ENCODE measurements around the gene TIMM10B. TPM values are rescaled to one million over a fixed set of nuclear protein-coding genes. Genes with fewer than 3 reads are reported as not detected.
"Not testable (repeated sequence)": the region's sequence is repeated elsewhere in the genome, so short reads cannot be mapped to it uniquely, and the experiment has no call there.

Gene TIMM10B
- total and polyA plus RNA-seq, 11 donors: 9.5 to 26.9 (median 16.1) TPM

GRCh38 chr11:6505577-6506240, 24.4 kb downstream of the TIMM10B start:
- peaks cover 0 to 62% (median 44%) of the 10 kb centered on the region in 9 donors for H3K36me3 ChIP-seq

GRCh38 chr11:6516865-6517264, 35.6 kb downstream of the TIMM10B start:
- Histone ChIP-seq H3K4me1 (peaks cover 0 to 14% (median 0%) of the 10 kb centered on the region in 12 donors), H3K36me3 (peaks cover 0 to 75% (median 41%) of the 10 kb centered on the region in 9 donors), H3K9me3 (peaks cover 0 to 4% (median 0%) of the 10 kb centered on the region in 12 donors), H3K27me3 (no peaks in the 10 kb centered on the region), H3K4me3 (no peak overlapping the region), H3K27ac (no peak overlapping the region)
- peak in 3 of 4 donors; percentile 51 to 74 (median 62) for ATAC-seq
- DNase-seq: no peak
- intact Hi-C loops (cut with DNase I): no loop called here
- TF ChIP-seq POLR2A (IDR thresholded peaks at IDR 0.05): no peak
- no peak for TF ChIP-seq CTCF (IDR thresholded peaks at IDR 0.05)

More at GRCh38 chr11:6505577-6506240, 24.4 kb downstream of the TIMM10B start:
- intact Hi-C loops (cut with DNase I): loop anchor here (1.0 to 10.0 kb wide), 10 partner anchors 61 to 481 kb away; partner anchors contain the start of gene HPX (in 5 of the 10)
- ATAC-seq (peak in 3 of 4 donors; percentile 64 to 72 (median 66)), DNase-seq (no peak)
- H3K27me3 ChIP-seq: no peaks in the 10 kb centered on the region
- TF ChIP-seq POLR2A (IDR thresholded peaks at IDR 0.05) (no peak), CTCF (IDR thresholded peaks at IDR 0.05) (peak; percentile 60 to 83 (median 75))
- WGBS, 4 donors: 57 to 61% (median 59%) methylated on average over 2 of the region's 2 CpGs
- H3K9me3 ChIP-seq: no peaks in the 10 kb centered on the region
- no peaks in the 10 kb centered on the region for H3K4me1 ChIP-seq
- H3K27ac ChIP-seq: no peak overlapping the region
- H3K4me3 ChIP-seq: no peak overlapping the region

GRCh38 chr11:6520265-6520664, 39.0 kb downstream of the TIMM10B start:
- peaks cover 0 to 13% (median 0%) of the 10 kb centered on the region in 12 donors for H3K4me1 ChIP-seq
- H3K27me3 ChIP-seq: no peaks in the 10 kb centered on the region
- H3K36me3 ChIP-seq: peaks cover 0 to 55% (median 24%) of the 10 kb centered on the region in 9 donors
- DNase-seq (no peak), ATAC-seq (no peak)
- no peak overlapping the region for H3K27ac ChIP-seq
- intact Hi-C loops (cut with DNase I): no loop called here
- H3K4me3 ChIP-seq: no peak overlapping the region
- no peak for TF ChIP-seq POLR2A (IDR thresholded peaks at IDR 0.05)
- no peak for TF ChIP-seq CTCF (IDR thresholded peaks at IDR 0.05)
- H3K9me3 ChIP-seq: no peaks in the 10 kb centered on the region
- WGBS, 4 donors: 84 to 99% (median 89%) methylated on average over 3 of the region's 3 CpGs

- H3K4me1 ChIP-seq; intact Hi-C loops (cut with DNase I); H3K27ac ChIP-seq; H3K4me3 ChIP-seq; H3K27me3 ChIP-seq; DNase-seq; H3K9me3 ChIP-seq; ATAC-seq: not testable (repeated sequence)
- WGBS, 4 donors: 96 to 99% (median 97%) methylated on average over 3 of the region's 3 CpGs
- peaks cover 0 to 54% (median 24%) of the 10 kb centered on the region in 9 donors for H3K36me3 ChIP-seq
Measured at GRCh38 chr11:6521946-6522345, 40.6 kb downstream of the TIMM10B start.

Data from heart left ventricle (tissue), 16 donors.